GM19240 (cell line): ENCODE measurements around the gene CAND2.

Source experiments
- DNase-seq: peaks from one replicate; pipeline ENCODE4 v3.0.0; 2011; ENCODE audit warnings: low spot score; ENCODE audit not compliant: insufficient read length

The CAND2 gene

DNA sequence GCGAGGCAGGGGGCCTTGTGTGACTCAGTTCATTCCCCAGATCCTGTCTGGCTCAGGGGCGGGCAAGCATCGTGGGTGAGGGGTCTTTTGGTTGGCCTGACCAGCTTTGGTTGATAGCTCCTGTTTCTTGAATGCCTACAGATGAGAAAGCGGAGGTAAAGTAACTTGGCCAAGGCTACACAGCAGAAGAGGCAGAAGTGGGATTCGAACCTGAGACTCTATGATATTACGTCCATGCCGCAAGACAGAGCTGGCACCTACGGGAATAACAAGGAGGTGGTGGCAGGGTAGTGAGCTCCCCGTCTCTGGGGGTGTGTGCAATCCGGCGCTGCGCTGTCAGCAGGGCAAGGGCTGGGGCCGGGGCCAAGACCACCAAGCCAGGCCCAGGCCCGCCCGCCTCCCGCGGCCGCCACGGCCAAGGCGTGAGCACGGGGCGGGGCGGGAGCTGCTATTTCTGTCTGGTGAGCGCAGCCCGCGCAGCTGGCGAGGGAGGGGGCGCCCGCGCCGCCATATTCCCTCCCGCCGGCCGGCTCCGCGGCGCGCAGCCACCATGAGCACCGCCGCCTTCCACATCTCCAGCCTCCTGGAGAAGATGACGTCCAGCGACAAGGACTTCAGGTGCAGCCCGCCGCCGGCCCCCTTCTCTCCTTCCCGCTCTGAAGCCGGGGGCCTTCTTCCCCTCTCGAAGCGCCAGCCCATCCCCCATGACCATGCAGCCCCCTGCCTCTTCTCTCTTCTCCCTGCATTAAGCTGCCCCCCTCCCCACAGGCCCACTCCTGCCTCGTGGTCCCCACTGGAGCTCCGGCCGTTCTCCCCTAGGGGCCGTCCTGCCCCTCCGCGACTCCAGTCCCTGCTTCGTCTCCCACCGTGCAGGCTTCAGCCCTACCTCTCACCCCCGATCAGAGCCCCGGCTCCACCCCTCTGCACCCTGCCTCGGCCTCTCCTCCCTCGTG, at the start of gene CAND2:
Gene CAND2, plus strand, starts transcription at position 510 of the 953 bp plus-strand sequence. Its CDS starts 41 bp downstream, at position 551.
- no peak for DNase-seq

DNA sequence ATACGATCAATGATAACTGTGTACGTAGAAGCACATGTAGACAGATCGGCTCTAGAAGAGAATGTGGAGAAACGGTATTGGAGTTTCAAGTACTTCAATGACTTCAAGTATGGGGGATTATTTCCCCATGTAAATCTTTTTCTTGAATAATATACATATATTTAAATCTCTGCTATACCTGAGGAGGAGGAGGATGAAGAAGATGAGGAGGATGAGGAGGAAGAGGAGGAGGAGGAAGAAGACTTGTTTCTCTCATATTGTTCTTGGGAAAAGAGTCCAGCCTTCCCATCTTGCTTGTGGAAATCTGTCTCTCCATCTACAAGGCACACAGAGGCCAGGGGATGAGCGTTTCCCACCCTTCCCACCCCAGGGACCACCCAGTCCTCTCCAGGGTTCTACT, 48.0 kb upstream of the CAND2 start:
- DNase-seq, result no peak

DNA sequence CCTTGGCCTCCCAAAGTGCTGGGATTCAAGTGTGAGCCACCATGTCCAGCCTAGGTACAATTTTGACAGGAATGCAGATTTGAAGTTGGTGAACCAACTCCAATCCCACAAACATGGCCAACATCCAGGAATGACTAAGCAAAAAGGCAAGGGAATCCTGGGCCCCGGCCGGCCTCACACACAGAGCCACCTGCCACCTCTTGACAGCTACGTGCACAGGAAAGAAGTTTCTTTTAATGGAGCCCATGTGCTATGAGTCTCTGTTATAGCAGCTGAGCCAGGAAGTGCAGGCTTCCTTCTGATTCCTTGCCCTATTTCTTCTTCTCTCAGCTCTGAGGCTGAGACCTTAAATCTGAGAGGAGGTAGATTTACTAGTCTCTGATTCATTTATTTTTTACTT, 46.3 kb upstream of the CAND2 start:
- DNase-seq, result no peak

DNA sequence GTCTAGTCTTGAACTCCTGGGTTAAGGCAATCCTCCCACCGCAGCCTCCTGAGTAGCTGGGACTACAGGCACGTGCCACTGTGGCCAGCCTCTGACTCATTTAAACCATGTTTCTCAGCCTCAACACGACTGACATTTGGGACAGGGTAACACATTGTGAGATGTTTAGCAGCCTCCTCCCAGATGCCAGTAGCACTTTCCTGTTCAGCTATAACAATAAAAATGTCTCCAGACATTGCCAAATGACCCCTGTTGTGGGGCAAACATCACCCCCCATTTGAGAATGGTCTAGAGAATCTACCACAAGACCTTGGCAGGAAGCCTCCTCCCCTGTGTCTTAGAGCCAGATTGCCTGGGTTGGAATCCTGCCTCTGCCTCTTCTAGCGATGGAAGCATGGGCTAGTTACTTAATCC, 45.8 kb upstream of the CAND2 start:
- no peak for DNase-seq

DNA sequence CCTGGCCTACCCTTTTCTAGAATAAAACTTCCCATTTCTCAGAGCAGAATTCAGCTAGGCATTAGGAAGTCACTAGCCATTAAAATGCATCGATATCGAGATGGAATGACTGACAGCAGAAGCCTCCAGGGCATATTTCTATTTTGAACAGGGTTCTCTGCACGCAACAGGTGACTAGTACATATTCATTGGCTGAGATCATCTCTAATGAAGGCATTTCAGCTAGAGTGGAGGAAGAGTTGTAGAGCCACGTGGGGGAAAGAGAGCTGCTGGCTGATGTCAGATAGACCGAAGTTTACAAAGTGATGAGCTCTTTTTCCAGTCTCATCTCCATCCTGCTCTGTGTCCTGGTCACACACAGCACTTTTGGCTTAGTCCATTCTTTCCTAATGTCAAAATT, 44.9 kb upstream of the CAND2 start:
- no peak for DNase-seq

DNA sequence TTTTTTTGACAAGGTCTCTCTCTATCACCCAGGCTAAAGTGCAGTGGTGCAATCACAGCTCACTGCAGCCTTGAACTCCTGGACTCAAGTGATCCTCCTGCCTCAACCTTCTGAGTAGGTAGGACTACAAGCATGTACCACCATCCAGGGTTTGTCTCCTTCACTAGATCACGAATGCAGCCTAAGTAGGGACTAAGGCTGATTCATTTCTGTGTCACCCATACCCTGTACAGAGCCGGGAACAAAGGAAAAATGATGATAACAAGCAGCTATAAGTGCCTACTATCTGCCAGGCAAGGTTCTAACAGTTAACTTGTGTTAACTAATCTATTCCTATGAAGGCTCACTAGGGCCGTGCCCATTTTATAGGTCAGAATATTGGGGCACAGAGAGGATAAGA, 44.4 kb upstream of the CAND2 start:
- no peak for DNase-seq

DNA sequence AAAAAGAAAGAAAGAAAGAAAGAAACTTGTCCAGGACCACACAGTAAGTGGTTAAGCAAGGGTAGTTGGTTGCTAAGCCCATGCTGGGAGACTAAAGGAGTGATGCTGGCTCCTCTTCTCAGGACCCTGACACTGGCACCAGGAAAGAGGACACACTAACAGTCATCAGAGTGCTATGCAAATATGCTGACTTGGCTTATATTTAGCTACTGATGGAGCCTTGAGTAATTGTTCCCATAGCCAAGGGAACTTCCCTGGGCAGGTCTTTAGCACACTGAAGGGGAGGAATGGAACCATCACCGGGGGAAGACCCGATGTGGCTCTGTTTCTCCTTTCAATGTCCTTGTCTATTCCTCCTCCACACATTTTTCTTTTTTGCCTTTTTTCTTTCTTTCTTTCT, 43.7 kb upstream of the CAND2 start:
- no peak for DNase-seq

DNA sequence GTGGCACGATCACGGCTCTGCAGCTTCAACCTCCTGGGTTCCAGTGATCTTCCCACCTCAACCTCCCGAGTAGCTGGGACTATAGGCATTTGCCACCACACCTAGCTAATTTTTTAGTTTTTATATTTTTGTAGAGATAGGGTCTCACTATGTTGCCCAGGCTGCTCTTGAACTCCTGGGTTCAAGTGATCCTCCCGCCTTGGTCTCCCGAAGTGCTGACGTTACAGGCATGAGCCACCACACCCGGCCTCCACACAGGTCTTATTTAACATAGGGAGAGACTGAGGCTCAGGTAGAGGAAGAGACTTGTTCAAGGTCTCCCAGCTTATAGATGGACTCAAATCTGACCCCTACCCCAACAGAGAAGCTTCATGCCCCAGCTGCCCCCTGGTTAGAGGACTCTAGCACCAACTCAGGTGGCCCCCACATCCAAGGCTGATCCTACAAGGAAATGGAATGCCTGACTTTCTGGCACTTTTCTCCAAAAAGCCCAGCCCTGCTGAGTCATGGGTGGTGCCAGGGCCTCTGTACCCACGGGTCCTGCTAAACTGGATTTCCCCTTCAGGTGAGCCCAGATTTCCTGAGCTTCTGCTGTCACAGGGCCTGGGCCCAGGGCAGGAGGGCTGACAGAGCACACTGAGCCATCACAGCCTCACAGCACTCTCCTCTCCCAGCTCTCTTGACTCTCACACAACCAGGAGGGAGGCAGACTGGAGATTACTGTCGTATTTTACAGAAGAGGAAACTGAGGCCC, 43.0 kb upstream of the CAND2 start:
- no peak for DNase-seq

DNA sequence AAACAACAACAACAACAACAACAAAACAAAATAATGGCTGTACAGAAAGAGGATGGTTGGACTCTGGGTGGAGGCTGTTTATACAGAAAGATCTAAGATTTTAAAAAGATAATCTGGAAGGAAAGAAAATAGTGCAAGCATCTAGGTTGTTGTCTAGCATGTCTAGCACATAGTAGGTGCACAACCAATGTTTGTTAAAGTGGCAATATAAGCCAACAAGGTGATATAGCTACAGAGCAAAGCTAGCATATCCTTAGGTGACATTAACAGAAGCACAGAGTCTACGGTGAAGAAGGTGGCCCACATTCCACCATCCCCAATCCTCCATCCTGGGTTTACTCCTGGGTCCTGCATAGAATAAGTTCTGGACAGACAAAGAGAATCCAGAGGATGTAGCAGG, 42.2 kb upstream of the CAND2 start:
- DNase-seq, result no peak

DNA sequence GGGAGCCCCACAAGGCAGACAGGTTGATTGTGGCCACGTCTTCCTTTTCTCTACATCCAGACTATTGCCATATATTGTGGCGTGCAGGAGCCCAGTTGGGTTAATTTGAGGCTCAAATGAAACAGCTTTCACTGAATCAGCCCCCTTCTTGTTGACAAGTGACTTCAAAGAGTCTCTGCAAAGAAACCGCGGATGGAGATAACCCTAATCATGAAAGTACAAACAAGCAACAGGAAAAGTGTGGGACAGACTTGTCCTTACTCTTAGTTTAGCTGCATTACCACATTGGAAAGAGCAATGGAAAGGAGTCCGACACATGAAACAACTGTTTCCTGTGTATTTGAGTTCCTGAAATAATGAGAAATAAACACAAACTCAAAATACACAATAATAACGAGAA, 40.7 kb upstream of the CAND2 start:
- no peak for DNase-seq

DNA sequence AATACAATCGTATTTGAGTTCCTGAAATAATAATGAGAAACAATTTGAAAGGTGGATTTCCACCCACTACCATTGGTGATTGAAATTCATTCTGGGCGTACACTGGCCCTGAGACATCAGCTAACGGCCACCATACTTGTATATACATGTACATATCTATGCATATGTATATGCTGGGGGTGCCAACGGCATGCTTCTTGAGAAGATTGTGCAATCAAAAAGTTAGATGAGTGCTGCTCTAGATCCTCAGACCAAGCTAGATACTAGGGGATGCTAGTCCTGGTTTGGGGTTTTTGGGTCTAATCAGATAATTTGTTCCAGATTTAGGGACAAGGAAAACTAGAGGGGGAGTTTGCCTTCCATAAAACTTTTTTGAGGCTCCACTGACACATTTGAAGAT, 40.3 kb upstream of the CAND2 start:
- no peak for DNase-seq

DNA sequence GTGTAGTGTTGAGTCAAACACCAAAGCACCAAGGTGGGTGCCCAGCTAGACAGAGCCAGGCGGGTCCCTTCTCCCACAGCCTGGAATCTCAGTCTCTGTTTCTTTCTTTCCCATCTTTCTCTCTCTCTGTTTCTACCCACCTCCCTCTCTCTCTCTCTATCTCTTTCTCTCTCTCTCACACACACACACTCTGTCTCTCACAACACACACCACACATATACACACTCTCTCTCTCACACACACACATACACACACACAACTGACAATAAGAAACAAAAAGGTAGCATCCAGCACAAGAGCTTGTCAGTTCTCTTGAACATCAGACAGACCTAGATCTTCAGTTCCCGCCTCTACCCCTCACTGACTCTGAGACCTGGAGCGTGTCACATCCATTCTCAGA, 39.8 kb upstream of the CAND2 start:
- DNase-seq, result no peak

DNA sequence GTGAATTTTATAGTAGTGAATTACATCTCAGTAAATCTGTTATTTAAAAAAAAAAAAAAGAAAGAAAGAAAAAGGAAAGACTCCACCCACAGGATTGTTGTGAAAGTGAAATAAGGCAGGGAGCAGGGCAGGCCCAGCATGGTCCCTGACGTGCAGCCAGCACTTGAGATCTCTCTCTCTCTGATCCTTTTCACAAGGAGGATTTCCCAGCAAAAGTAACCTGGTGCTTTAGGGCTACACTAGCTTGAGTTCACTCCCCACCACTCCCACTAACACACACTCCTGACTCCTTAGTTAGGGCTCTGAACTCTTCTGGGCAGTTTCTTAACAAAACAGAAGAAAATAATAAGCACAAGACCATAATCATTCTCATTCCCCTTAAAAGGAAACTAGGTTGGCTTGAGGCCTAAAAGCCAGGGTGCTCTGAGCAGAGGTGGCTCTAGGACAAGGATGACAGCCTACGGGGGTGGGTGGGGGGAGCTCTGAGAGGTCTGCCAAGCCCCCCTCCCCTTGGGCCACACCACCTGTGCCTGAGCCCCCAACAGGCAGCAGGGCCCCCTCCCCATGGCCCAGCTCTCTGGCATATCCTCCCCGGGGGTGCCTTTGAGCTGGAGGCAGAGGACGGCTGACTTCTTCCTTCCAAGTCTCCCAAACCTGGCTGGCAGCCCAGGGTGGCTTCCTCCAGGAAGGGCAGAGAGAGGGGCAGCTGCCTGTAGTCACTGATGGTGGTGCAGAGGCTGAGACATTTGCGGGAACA, 38.3 kb upstream of the CAND2 start:
- DNase-seq, result no peak

DNA sequence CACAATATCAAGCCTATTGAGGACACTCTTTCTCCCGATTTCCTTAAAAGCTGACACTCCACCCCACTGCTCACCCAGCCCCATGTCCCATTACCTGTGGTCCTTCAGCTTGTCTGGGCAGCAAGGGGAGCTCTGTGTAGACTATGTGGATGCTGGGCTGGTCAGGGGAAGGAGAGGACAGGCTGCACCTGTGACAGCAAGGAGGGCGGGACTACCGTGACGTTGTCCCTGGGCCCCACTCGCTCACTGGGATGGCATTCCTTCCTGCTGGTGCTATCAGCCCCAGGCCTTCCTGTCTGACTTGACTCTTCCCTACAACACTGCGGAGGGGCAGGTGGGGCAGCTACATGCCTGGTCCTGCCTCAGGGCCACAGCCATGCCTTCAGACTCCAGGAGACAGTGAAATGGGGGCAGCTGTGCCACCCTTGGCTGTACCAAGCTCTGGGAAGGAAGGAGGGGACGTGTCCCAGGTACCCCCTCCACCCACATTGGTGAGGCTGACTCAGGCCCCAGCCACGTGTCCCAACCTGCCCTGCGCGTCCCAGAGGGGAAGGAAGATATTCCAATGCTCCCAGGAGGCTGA, 37.3 kb upstream of the CAND2 start, which contains the start of gene TMEM40:
Gene TMEM40, minus strand, starts transcription at position 163 of the 583 bp plus-strand sequence. CDS start 9,427 bp downstream, outside the sequence.
- no peak for DNase-seq

DNA sequence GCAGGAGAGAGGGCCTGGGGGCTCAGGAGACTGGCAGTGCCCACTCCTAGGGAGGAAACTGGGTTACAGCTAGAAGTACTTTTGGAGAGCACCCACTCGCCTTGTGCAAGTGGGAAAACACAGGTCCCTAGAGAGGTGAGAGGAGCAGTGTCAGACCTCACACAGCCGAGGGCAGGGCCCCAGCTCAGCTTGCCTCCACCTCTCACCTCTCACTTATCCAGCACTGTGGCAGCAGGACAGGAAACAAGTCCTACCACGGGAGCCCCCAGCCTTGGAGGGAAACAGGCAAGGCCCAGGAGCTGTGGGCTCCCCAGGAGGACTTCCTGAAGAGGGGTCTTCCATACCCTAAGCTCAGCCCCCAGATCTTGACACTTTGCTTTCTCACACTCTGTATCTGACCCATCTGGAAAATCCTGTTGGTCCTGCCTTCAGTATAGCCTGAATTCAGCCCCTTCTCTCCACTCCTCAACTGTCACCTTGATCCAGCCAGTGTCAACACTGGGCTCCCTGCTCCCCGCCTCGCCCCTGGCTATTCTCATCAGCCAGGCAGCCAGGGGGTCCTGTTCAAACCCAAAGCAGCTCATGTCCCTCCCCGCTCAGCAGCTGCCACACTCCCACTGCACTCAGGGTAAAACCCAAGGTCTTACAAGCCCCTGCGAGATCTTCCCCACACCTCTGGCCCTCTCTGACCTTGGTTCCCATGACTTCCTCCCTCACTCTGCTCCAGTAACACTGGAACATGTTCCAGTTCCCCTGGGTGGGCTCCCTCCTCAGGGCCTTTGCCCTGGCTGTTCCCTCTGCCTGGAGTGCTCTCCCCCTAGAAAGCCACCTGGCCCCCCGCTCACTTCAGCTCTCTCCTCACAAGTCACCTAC, 36.6 kb upstream of the CAND2 start:
- no peak for DNase-seq

DNA sequence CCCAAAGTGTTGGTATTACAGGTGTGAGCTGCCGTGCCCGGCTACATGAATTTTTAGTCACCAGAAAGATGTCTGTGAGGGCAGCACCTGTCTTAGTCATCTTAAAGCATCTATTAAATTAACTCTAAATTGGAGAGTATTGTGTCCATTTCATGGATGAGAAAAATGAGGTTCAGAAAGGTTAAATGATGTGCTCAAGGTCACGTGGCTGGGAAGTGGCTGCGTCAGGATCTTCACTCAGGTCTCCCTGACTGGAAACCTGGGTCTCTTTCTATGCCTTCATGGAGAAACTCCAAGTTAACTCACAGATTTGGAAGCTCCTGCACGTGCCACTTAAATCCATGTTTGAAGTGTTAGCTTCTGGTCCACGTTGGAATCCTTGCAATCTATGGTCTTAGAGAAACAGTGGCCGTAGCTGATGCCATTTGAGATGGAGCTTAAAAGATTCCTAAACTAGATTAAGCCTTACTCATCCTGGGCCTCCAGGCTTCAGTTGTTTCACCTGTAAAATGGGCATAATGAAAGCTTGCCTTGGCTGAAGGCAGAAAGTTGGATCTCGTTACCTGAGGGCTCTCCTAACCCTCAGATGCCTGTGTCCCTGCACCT, 32.2 kb upstream of the CAND2 start:
- no peak for DNase-seq

DNA sequence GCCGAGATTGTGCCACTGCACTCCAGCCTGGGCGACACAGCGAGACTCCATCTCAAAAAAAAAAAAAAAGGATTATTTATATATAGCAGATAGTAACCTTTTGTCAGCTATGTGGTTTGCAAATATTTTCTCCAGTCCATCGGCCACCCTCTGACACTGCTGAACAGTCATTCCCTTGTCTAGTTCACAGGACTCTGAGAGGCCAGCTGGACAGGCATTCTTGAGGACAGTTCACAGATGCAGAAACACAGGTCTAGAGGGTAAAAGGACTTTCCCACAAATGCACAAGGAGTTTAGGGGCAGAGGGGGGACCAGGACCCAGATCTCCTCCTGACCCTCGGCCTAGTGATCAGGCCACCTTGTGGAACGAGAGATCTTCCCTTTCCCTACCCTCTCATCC, 29.9 kb upstream of the CAND2 start:
- no peak for DNase-seq

DNA sequence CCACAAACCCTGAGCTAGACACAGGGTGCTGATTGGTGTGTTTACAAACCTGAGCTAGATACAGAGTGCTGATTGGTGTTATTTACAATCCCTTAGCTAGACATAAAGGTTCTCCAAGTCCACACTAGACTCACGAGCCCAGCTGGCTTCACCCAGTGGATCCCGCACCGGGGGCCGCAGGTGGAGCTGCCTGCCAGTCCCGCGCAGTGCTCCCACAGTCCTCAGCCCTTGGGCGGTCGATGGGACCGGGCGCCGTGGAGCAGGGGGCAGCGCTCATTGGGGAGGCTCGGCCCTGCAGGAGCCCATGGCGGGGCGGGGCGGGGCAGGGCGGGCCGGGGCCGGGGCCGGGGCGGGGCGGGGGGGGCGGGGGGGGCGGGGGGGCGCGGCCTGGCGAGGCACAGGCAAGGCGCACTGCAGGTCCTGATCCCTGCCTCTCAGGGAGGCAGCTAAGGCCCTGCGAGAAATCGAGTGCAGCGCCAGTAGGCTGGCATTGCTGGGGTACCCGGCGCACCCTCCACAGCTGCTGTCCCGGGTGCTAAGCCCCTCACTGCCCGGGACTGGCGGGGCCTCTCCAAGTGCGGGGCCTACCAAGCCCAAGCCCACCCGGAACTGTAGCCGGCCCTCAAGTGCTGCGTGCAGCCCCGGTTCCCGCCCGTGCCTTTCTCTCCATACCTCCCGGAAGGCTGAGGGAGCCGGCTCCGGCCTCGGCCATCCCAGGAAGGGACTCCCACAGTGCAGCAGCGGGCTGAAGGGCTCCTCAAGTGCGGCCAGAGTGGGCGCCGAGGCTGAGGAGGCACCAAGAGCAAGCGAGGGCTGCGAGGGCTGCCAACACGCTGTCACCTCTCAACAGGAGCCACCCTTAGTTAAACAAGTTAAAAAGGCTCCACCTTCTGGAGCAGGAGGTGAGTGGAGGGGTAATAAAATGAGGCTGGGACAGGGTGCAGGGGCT, 27.6 kb upstream of the CAND2 start:
- no peak for DNase-seq

DNA sequence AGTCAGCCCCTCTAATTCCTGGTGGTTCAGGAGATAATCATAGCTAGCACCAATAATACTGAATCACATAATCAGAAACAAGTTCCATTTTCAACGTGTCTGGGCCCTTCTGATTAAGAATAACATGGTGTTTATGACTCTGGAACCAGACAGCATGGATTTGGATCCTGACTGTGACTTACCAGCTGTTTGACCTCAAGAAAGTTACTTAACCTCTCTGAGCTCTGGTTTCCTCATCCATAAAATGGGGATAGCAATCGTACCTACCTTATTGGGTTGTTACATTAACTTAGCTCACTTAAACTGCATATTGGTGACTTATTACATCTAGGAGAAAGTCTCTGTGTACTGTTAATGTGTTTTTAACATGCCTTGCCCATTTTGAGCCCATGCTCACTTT, 26.7 kb upstream of the CAND2 start:
- no peak for DNase-seq
